ENCODE results near the gene SLC22A16.

DNA sequence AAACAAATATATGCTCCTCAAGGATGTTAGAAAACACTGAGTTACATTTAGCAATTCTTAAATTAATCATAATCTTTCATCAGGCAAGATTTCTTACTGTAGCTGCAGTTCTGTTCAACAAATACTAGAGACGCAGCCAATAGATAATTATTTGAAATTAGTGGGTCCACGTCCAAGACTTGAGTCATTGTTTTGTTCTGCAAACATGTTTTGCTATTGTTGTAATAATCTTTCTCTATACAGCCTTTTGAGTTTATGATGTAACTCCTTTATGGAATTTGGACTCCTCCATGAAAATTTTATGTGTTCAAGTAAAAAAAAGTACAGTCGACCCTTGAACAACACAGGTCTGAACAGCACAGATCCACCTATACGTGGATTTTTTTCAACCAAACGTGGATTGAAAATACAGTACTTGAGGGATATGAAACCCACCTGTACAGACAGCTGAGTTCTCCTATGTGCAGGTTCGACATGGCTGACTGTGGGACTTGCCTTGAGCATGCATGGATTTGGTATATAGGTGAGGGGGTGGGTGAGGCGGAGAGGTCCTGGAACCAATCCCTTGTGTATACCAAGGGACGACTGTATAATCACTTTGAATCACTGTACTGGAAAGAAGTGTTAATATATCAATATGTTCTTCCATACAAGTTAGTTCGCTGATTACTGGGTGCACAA, 41.3 kb upstream of the SLC22A16 start:
- TF ChIP-seq POLR2A (IDR thresholded peaks at IDR 0.05) = no peak
- TF ChIP-seq CTCF (IDR thresholded peaks at IDR 0.05) = no peak
